ENCODE data around the gene INTS1. TPM values are rescaled to one million over a fixed set of nuclear protein-coding genes. Genes with fewer than 3 reads are reported as not detected.
"Not testable (repeated sequence)": the region's sequence is repeated elsewhere in the genome, so short reads cannot be mapped to it uniquely, and the experiment has no call there.

Gene INTS1
- total RNA-seq, 1 experiment from 2014 or later, result 161 TPM

DNA sequence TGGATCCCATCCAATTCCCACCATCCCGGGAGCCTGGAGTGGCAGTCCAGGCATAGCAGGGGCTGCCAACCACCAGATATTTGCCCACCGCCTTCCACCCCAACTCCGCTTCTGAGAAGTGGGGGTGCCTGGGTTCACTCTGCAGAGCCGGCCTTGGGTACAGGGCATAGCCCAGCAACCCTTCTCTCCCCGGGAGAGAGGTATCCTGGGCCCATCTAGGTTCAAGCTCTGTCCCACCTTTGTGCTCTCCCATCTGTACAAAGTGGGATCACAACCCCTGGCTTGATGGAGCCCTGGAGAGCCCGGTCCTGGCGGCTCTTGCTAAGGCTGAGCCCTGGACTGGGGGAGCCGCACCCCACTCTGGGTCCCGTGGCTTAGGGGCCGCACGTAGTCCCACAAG lies 57.1 kb downstream of the INTS1 start (continued):
- TF ChIP-seq ZNF281 (CRISPR knock-in tag; IDR thresholded peaks at IDR 0.05), result no peak
- TF ChIP-seq, protein P1, sequence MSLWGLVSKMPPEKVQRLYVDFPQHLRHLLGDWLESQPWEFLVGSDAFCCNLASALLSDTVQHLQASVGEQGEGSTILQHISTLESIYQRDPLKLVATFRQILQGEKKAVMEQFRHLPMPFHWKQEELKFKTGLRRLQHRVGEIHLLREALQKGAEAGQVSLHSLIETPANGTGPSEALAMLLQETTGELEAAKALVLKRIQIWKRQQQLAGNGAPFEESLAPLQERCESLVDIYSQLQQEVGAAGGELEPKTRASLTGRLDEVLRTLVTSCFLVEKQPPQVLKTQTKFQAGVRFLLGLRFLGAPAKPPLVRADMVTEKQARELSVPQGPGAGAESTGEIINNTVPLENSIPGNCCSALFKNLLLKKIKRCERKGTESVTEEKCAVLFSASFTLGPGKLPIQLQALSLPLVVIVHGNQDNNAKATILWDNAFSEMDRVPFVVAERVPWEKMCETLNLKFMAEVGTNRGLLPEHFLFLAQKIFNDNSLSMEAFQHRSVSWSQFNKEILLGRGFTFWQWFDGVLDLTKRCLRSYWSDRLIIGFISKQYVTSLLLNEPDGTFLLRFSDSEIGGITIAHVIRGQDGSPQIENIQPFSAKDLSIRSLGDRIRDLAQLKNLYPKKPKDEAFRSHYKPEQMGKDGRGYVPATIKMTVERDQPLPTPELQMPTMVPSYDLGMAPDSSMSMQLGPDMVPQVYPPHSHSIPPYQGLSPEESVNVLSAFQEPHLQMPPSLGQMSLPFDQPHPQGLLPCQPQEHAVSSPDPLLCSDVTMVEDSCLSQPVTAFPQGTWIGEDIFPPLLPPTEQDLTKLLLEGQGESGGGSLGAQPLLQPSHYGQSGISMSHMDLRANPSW (CRISPR knock-in tag; conservative IDR thresholded peaks at IDR 0.05; ENCODE audit: low read depth), result no peak

DNA sequence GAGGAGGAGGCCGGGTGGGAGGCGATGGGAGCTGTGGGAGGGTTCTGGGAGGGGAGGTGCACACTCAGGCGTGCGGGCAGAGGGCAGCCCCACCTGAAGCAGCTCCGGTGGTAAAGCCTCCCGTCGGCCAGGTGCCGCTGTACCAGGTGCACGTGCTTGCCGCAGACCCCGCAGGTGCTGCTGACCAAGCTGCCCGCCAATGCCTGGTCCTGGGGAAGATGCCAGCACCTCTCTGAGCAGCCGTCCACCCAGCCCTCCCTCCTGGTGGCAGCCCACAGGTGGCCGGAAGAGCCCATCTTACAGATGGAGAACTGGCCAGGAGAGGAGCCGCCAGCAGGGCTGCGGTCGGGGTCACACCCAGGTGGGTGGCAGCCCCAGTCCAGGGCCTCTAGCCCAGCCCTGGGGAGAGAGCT lies 57.6 kb downstream of the INTS1 start:
- no peaks in the 10 kb centered on the region for H3K4me1 Mint-ChIP-seq
- no peak for DNase-seq (ENCODE audit: low spot score)
- ChIA-PET POLR2A (no interaction called here), CTCF (interaction anchor here (0.5 to 2.9 kb wide), 3 partner anchors 14 to 28 kb away, joined by 3 to 13 read pairs (median 4); no protein-coding TSS in a partner anchor)
- TF ChIP-seq, protein P2, sequence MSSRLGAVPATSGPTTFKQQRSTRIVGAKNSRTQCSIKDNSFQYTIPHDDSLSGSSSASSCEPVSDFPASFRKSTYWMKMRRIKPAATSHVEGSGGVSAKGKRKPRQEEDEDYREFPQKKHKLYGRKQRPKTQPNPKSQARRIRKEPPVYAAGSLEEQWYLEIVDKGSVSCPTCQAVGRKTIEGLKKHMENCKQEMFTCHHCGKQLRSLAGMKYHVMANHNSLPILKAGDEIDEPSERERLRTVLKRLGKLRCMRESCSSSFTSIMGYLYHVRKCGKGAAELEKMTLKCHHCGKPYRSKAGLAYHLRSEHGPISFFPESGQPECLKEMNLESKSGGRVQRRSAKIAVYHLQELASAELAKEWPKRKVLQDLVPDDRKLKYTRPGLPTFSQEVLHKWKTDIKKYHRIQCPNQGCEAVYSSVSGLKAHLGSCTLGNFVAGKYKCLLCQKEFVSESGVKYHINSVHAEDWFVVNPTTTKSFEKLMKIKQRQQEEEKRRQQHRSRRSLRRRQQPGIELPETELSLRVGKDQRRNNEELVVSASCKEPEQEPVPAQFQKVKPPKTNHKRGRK (CRISPR knock-in tag; IDR thresholded peaks at IDR 0.05; ENCODE audit: borderline replicate concordance), result no peak
- TF ChIP-seq PRRX2 (CRISPR knock-in tag; IDR thresholded peaks at IDR 0.05), result no peak
- no peak overlapping the region for H3K27ac Mint-ChIP-seq
- no peaks in the 10 kb centered on the region for H3K36me3 Mint-ChIP-seq
- H3K4me3 Mint-ChIP-seq, result no peak overlapping the region
- no peaks in the 10 kb centered on the region for H3K27me3 Mint-ChIP-seq (ENCODE audit: low read depth)
- ATAC-seq, result no peak
- H3K9me3 Mint-ChIP-seq, result no peaks in the 10 kb centered on the region

DNA sequence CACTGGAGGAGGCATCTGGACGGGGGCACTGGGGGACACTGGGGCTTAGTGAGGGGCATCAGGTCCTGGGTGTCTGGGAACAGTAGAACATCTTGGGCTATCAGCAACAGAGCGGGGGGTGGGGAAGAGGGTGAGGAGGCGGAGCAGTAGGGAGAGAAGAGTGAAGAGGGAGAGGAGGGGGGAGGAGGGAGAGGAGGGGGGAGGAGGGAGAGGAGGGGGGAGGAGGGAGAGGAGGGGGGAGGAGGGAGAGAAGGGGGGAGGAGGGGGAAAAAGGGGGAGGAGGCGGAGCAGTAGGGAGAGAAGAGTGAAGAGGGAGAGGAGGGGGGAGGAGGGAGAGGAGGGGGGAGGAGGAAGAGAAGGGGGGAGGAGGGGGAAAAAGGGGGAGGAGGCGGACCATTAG lies 58.2 kb downstream of the INTS1 start:
- H3K36me3 Mint-ChIP-seq; POLR2A ChIA-PET; H3K27me3 Mint-ChIP-seq (ENCODE audit: low read depth); ATAC-seq; H3K4me1 Mint-ChIP-seq; H3K9me3 Mint-ChIP-seq; H3K4me3 Mint-ChIP-seq; H3K27ac Mint-ChIP-seq; DNase-seq (ENCODE audit: low spot score): not testable (repeated sequence)
- CTCF ChIA-PET, result interaction anchor here (1.0 to 2.9 kb wide), 2 partner anchors 13 to 28 kb away, joined by 4 to 13 read pairs; no protein-coding TSS in a partner anchor

DNA sequence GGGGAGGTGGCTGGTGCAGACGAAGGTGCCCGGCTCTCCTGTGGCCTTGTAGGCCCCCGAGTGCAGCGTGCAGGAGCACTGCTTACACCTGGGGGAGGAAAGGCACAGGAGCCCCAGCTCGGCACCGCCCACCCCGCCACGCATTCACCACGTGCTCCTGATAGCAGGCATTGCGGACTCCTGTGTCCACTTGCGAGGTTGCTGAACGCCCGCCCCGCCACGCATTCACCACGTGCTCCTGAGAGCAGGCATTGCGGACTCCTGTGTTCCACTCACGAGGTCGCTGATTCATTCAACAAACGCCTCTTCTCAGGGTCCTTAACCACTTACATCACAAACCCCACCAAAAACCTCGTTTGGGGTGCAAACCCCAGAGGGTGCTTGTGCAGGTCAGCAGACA lies 58.8 kb downstream of the INTS1 start:
- H3K4me3 Mint-ChIP-seq, result no peak overlapping the region
- ChIA-PET POLR2A (no interaction called here), CTCF (interaction anchor here (0.8 kb wide), 1 partner anchor 13 kb away, joined by 4 read pairs; no protein-coding TSS in a partner anchor)
- H3K9me3 Mint-ChIP-seq, result no peaks in the 10 kb centered on the region
- H3K27me3 Mint-ChIP-seq (ENCODE audit: low read depth), result no peaks in the 10 kb centered on the region
- no peaks in the 10 kb centered on the region for H3K36me3 Mint-ChIP-seq
- ATAC-seq, result no peak
- H3K4me1 Mint-ChIP-seq, result no peaks in the 10 kb centered on the region
- TF ChIP-seq NR1H2 (CRISPR knock-in tag; IDR thresholded peaks at IDR 0.05) (no peak), SP1 (CRISPR knock-in tag; conservative IDR thresholded peaks at IDR 0.05) (no peak)
- H3K27ac Mint-ChIP-seq, result no peak overlapping the region
- no peak for DNase-seq (ENCODE audit: low spot score)

DNA sequence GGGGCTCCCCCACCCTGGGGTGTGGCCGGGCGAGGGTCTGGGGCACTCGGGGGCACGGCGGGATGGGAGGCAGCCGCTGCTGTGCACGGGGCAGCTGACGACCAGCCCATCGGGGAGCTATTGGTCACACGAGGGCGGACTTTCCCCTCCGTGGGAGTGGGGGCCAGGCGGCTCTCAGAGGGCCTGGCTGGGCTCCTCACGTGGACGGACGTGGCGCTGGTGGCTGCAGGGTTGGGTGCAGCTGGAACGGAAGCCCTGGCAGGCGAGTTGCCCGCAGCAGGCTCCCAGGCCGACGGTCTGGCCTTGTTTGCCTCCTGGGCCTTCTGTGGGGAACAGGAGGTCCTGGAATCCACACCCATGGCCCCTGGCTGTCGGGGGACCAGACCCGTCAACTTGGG lies 59.3 kb downstream of the INTS1 start:
- no peaks in the 10 kb centered on the region for H3K27me3 Mint-ChIP-seq (ENCODE audit: low read depth)
- no peak for DNase-seq (ENCODE audit: low spot score)
- no peak for ATAC-seq
- H3K36me3 Mint-ChIP-seq, result no peaks in the 10 kb centered on the region
- H3K4me1 Mint-ChIP-seq, result no peaks in the 10 kb centered on the region
- ChIA-PET POLR2A (no interaction called here), CTCF (interaction anchor here (0.8 kb wide), 1 partner anchor 13 kb away, joined by 4 read pairs; no protein-coding TSS in a partner anchor)
- H3K4me3 Mint-ChIP-seq, result no peak overlapping the region
- no peaks in the 10 kb centered on the region for H3K9me3 Mint-ChIP-seq
- no peak overlapping the region for H3K27ac Mint-ChIP-seq
- TF ChIP-seq, protein P3, sequence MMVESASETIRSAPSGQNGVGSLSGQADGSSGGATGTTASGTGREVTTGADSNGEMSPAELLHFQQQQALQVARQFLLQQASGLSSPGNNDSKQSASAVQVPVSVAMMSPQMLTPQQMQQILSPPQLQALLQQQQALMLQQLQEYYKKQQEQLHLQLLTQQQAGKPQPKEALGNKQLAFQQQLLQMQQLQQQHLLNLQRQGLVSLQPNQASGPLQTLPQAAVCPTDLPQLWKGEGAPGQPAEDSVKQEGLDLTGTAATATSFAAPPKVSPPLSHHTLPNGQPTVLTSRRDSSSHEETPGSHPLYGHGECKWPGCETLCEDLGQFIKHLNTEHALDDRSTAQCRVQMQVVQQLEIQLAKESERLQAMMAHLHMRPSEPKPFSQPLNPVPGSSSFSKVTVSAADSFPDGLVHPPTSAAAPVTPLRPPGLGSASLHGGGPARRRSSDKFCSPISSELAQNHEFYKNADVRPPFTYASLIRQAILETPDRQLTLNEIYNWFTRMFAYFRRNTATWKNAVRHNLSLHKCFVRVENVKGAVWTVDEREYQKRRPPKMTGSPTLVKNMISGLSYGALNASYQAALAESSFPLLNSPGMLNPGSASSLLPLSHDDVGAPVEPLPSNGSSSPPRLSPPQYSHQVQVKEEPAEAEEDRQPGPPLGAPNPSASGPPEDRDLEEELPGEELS (CRISPR knock-in tag; IDR thresholded peaks at IDR 0.05), result no peak
- TF ChIP-seq GTF2I (CRISPR knock-in tag; conservative IDR thresholded peaks at IDR 0.05) (no peak), ZNF671 (CRISPR knock-in tag; IDR thresholded peaks at IDR 0.05) (no peak), ATF3 (CRISPR knock-in tag; conservative IDR thresholded peaks at IDR 0.05) (no peak), ARID4B (CRISPR knock-in tag; IDR thresholded peaks at IDR 0.05; ENCODE audit: borderline replicate concordance) (no peak)
